GM21360 (cell line): ENCODE measurements around the gene CNTN4.

Experiments
- ATAC-seq: cut with Tn5 transposase; IDR thresholded peaks from one replicate; pipeline ENCODE4 v1.9.1; 2021; ENCODE audit warnings: mild to moderate bottlenecking, moderate library complexity; ENCODE audit not compliant: unreplicated experiment

CNTN4 gene

GRCh38 chr3:2510591-2511145 is 412.0 kb downstream of the CNTN4 start:
- ATAC-seq: no peak

- no peak for ATAC-seq
Measured at GRCh38 chr3:2511356-2511755, 412.7 kb downstream of the CNTN4 start.

- ATAC-seq: no peak
Measured at GRCh38 chr3:2512881-2513280, 414.2 kb downstream of the CNTN4 start.

- ATAC-seq: no peak
Measured at GRCh38 chr3:2513986-2514385, 415.3 kb downstream of the CNTN4 start.

GRCh38 chr3:2516762-2517441 is 418.2 kb downstream of the CNTN4 start:
- no peak for ATAC-seq

- ATAC-seq: no peak
Measured at GRCh38 chr3:2517500-2518172, 419.0 kb downstream of the CNTN4 start.

GRCh38 chr3:2523281-2523836 is 424.7 kb downstream of the CNTN4 start:
- ATAC-seq: no peak

GRCh38 chr3:2525968-2526367 is 427.3 kb downstream of the CNTN4 start:
- no peak for ATAC-seq

GRCh38 chr3:2526926-2527325 is 428.3 kb downstream of the CNTN4 start:
- ATAC-seq: peak; percentile 15

- peak; percentile 57 for ATAC-seq
Measured at GRCh38 chr3:2527328-2527727, 428.7 kb downstream of the CNTN4 start.

GRCh38 chr3:2534767-2535166 is 436.1 kb downstream of the CNTN4 start:
- ATAC-seq: peak; percentile 55

GRCh38 chr3:2535206-2535605 is 436.5 kb downstream of the CNTN4 start:
- ATAC-seq: peak; percentile 64

- no peak for ATAC-seq
Measured at GRCh38 chr3:2536575-2536974, 437.9 kb downstream of the CNTN4 start.

- no peak for ATAC-seq
Measured at GRCh38 chr3:2540115-2540514, 441.4 kb downstream of the CNTN4 start.

GRCh38 chr3:2543247-2543646 is 444.6 kb downstream of the CNTN4 start:
- ATAC-seq: no peak

GRCh38 chr3:2544212-2544611 is 445.5 kb downstream of the CNTN4 start:
- ATAC-seq: no peak

GRCh38 chr3:2544718-2545117 is 446.1 kb downstream of the CNTN4 start:
- ATAC-seq: no peak

- no peak for ATAC-seq
Measured at GRCh38 chr3:2547049-2547448, 448.4 kb downstream of the CNTN4 start.

- no peak for ATAC-seq
Measured at GRCh38 chr3:2554656-2555055, 456.0 kb downstream of the CNTN4 start.

GRCh38 chr3:2558796-2559195 is 460.1 kb downstream of the CNTN4 start:
- ATAC-seq: no peak

GRCh38 chr3:2567451-2567850 is 468.8 kb downstream of the CNTN4 start:
- no peak for ATAC-seq

- ATAC-seq: no peak
Measured at GRCh38 chr3:2568156-2568555, 469.5 kb downstream of the CNTN4 start.
